ENCODE data around the gene E2F2. TPM values are rescaled to one million over a fixed set of nuclear protein-coding genes. Genes with fewer than 3 reads are reported as not detected.

Gene E2F2
- total RNA-seq, 1 donor from 2014 or later, result 7.8 TPM

GRCh38 chr1:23462766-23463165 lies 68.3 kb downstream of the E2F2 start:
- Mint-ChIP-seq H3K27ac (no peak overlapping the region), H3K9me3 (ENCODE audit: low read depth) (no peaks in the 10 kb centered on the region), H3K4me1 (ENCODE audit: low read depth) (no peaks in the 10 kb centered on the region), H3K27me3 (no peaks in the 10 kb centered on the region), H3K4me3 (ENCODE audit: low read depth) (no peak overlapping the region), H3K36me3 (ENCODE audit: insufficient read depth) (peaks cover 15% of the 10 kb centered on the region)
- no peak for DNase-seq (ENCODE audit: low spot score, unreplicated experiment)
- TF ChIP-seq, protein P1, sequence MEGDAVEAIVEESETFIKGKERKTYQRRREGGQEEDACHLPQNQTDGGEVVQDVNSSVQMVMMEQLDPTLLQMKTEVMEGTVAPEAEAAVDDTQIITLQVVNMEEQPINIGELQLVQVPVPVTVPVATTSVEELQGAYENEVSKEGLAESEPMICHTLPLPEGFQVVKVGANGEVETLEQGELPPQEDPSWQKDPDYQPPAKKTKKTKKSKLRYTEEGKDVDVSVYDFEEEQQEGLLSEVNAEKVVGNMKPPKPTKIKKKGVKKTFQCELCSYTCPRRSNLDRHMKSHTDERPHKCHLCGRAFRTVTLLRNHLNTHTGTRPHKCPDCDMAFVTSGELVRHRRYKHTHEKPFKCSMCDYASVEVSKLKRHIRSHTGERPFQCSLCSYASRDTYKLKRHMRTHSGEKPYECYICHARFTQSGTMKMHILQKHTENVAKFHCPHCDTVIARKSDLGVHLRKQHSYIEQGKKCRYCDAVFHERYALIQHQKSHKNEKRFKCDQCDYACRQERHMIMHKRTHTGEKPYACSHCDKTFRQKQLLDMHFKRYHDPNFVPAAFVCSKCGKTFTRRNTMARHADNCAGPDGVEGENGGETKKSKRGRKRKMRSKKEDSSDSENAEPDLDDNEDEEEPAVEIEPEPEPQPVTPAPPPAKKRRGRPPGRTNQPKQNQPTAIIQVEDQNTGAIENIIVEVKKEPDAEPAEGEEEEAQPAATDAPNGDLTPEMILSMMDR (IDR thresholded peaks at IDR 0.05; ENCODE audit: unreplicated experiment), result no peak

GRCh38 chr1:23461050-23461449 lies 70.0 kb downstream of the E2F2 start:
- Mint-ChIP-seq H3K27me3 (no peaks in the 10 kb centered on the region), H3K4me1 (ENCODE audit: low read depth) (no peaks in the 10 kb centered on the region), H3K4me3 (ENCODE audit: low read depth) (no peak overlapping the region), H3K27ac (no peak overlapping the region), H3K9me3 (ENCODE audit: low read depth) (no peaks in the 10 kb centered on the region), H3K36me3 (ENCODE audit: insufficient read depth) (peaks cover 15% of the 10 kb centered on the region)
- no peak for DNase-seq (ENCODE audit: low spot score, unreplicated experiment)
- TF ChIP-seq, protein P1 (IDR thresholded peaks at IDR 0.05; ENCODE audit: unreplicated experiment), result no peak

DNA sequence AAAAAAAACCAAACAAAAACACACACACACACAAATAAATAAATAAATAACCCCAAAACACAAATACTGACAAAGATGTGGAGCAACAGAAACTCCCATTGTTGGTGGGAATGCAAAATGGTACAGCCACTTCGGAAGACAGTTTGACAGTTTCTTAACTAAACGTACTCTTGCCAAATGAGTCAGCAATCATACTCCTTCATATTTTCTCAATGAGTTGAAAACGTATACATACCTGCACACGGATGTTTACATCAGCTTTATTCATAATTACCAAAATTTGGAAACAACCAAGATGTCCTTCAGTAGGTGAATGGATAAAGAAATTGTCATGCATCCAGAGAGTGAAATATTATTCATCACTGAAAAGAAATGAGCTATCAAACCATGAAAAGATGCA lies 70.5 kb downstream of the E2F2 start:
- TF ChIP-seq, protein P1 (IDR thresholded peaks at IDR 0.05; ENCODE audit: unreplicated experiment), result no peak
- DNase-seq (ENCODE audit: low spot score, unreplicated experiment), result no peak
- Mint-ChIP-seq H3K9me3 (ENCODE audit: low read depth) (no peaks in the 10 kb centered on the region), H3K27ac (no peak overlapping the region), H3K36me3 (ENCODE audit: insufficient read depth) (peaks cover 17% of the 10 kb centered on the region), H3K27me3 (no peaks in the 10 kb centered on the region), H3K4me3 (ENCODE audit: low read depth) (no peak overlapping the region), H3K4me1 (ENCODE audit: low read depth) (no peaks in the 10 kb centered on the region)

- Mint-ChIP-seq H3K27ac (no peak overlapping the region), H3K4me3 (ENCODE audit: low read depth) (no peak overlapping the region), H3K27me3 (no peaks in the 10 kb centered on the region), H3K4me1 (ENCODE audit: low read depth) (no peaks in the 10 kb centered on the region), H3K9me3 (ENCODE audit: low read depth) (no peaks in the 10 kb centered on the region), H3K36me3 (ENCODE audit: insufficient read depth) (peaks cover 17% of the 10 kb centered on the region)
- TF ChIP-seq, protein P1 (IDR thresholded peaks at IDR 0.05; ENCODE audit: unreplicated experiment), result no peak
- DNase-seq (ENCODE audit: low spot score, unreplicated experiment), result no peak
These were observed 71.7 kb downstream of the E2F2 start for GRCh38 chr1:23459338-23459757.

Other genes with a start within 250 kb of the E2F2 start
- 201 and 212 TPM in 2 replicates for gene HNRNPR, start 186.9 kb downstream of the E2F2 start, total RNA-seq
- gene ZNF436, start 161.4 kb downstream of the E2F2 start, total RNA-seq, result 13.7 and 13.9 TPM in 2 replicates
- 12.9 and 13.6 TPM in 2 replicates for gene TCEA3, start 106.5 kb downstream of the E2F2 start, total RNA-seq
- 63.4 and 67.8 TPM in 2 replicates for gene ASAP3, start 47.1 kb downstream of the E2F2 start, total RNA-seq
- 420 and 434 TPM in 2 replicates for gene ID3, start 28.3 kb upstream of the E2F2 start, total RNA-seq
- gene RPL11, start 160.6 kb upstream of the E2F2 start, total RNA-seq, result 1,136 and 1,157 TPM in 2 replicates
- 37.5 and 40.8 TPM in 2 replicates for gene ELOA, start 212.2 kb upstream of the E2F2 start, total RNA-seq
- 52.8 and 53.8 TPM in 2 replicates for gene PITHD1, start 247.2 kb upstream of the E2F2 start, total RNA-seq